ENCODE measurements around the gene UBE2L3. TPM values are rescaled to one million over a fixed set of nuclear protein-coding genes. Genes with fewer than 3 reads are reported as not detected.
A peak's percentile ranks its signal among the peaks of the same experiment; 100 is the strongest.
"Not testable (repeated sequence)": the region's sequence is repeated elsewhere in the genome, so short reads cannot be mapped to it uniquely, and the experiment has no call there.

UBE2L3 gene
- total and polyA plus RNA-seq, 9 donors = 28.2 to 46.2 (median 42.1) TPM

- H3K4me1 ChIP-seq (ENCODE audit: control insufficient read depth, insufficient read depth, low read length); DNase-seq; H3K27me3 ChIP-seq (ENCODE audit: control insufficient read depth, insufficient read depth, low read length); H3K36me3 ChIP-seq (ENCODE audit: control insufficient read depth, insufficient read depth, low read length); H3K9me3 ChIP-seq (replicated peaks; ENCODE audit: control insufficient read depth, low read depth, low read length); H3K4me3 ChIP-seq (ENCODE audit: low read length); H3K27ac ChIP-seq (ENCODE audit: low read length): not testable (repeated sequence)
- no CpG with 5 or more reads among the region's 62 CpGs for WGBS (ENCODE audit: insufficient coverage)
Observed at GRCh38 chr22:21550008-21550677, 17.4 kb upstream of the UBE2L3 start.

- not testable (repeated sequence) for H3K36me3 ChIP-seq (ENCODE audit: control insufficient read depth, insufficient read depth, low read length); H3K27ac ChIP-seq (ENCODE audit: low read length); H3K4me3 ChIP-seq (ENCODE audit: low read length); H3K4me1 ChIP-seq (ENCODE audit: control insufficient read depth, insufficient read depth, low read length); H3K27me3 ChIP-seq (ENCODE audit: control insufficient read depth, insufficient read depth, low read length); DNase-seq; H3K9me3 ChIP-seq (replicated peaks; ENCODE audit: control insufficient read depth, low read depth, low read length)
- WGBS (ENCODE audit: insufficient coverage) = no CpG with 5 or more reads among the region's 44 CpGs
Observed at GRCh38 chr22:21550678-21551047, 16.9 kb upstream of the UBE2L3 start.

GRCh38 chr22:21551361-21551760 lies 16.2 kb upstream of the UBE2L3 start, which contains the start of gene RIMBP3C:
Gene RIMBP3C, minus strand, starts transcription at chr22:21551461. Its CDS starts 485 bp downstream, at chr22:21550976.
- WGBS (ENCODE audit: insufficient coverage) = no CpG with 5 or more reads among the region's 4 CpGs
- not testable (repeated sequence) for H3K36me3 ChIP-seq (ENCODE audit: control insufficient read depth, insufficient read depth, low read length); H3K4me3 ChIP-seq (ENCODE audit: low read length); H3K27ac ChIP-seq (ENCODE audit: low read length); DNase-seq; H3K4me1 ChIP-seq (ENCODE audit: control insufficient read depth, insufficient read depth, low read length); H3K9me3 ChIP-seq (replicated peaks; ENCODE audit: control insufficient read depth, low read depth, low read length); H3K27me3 ChIP-seq (ENCODE audit: control insufficient read depth, insufficient read depth, low read length)

GRCh38 chr22:21559345-21560125 lies 8.0 kb upstream of the UBE2L3 start:
- H3K36me3 ChIP-seq (ENCODE audit: control insufficient read depth, insufficient read depth, low read length); H3K4me1 ChIP-seq (ENCODE audit: control insufficient read depth, insufficient read depth, low read length); H3K27ac ChIP-seq (ENCODE audit: low read length); H3K27me3 ChIP-seq (ENCODE audit: control insufficient read depth, insufficient read depth, low read length); DNase-seq; H3K4me3 ChIP-seq (ENCODE audit: low read length); H3K9me3 ChIP-seq (replicated peaks; ENCODE audit: control insufficient read depth, low read depth, low read length): not testable (repeated sequence)
- WGBS (ENCODE audit: insufficient coverage) = no CpG with 5 or more reads among the region's 10 CpGs

GRCh38 chr22:21560657-21561056 lies 6.9 kb upstream of the UBE2L3 start:
- not testable (repeated sequence) for H3K27ac ChIP-seq (ENCODE audit: low read length); H3K4me1 ChIP-seq (ENCODE audit: control insufficient read depth, insufficient read depth, low read length); H3K4me3 ChIP-seq (ENCODE audit: low read length); H3K9me3 ChIP-seq (replicated peaks; ENCODE audit: control insufficient read depth, low read depth, low read length); DNase-seq; H3K36me3 ChIP-seq (ENCODE audit: control insufficient read depth, insufficient read depth, low read length); H3K27me3 ChIP-seq (ENCODE audit: control insufficient read depth, insufficient read depth, low read length)
- WGBS (ENCODE audit: insufficient coverage) = no CpG with 5 or more reads among the region's 3 CpGs

- Histone ChIP-seq H3K27ac (ENCODE audit: low read length) (no peak overlapping the region), H3K36me3 (ENCODE audit: control insufficient read depth, insufficient read depth, low read length) (no peaks in the 10 kb centered on the region), H3K9me3 (replicated peaks; ENCODE audit: control insufficient read depth, low read depth, low read length) (no peaks in the 10 kb centered on the region), H3K4me1 (ENCODE audit: control insufficient read depth, insufficient read depth, low read length) (peaks cover 4% of the 10 kb centered on the region), H3K4me3 (ENCODE audit: low read length) (no peak overlapping the region), H3K27me3 (ENCODE audit: control insufficient read depth, insufficient read depth, low read length) (peaks cover 4% of the 10 kb centered on the region)
- 84% methylated on average over 4 of the region's 8 CpGs for WGBS (ENCODE audit: insufficient coverage)
- no peak for DNase-seq
Observed at GRCh38 chr22:21563912-21564311, 3.6 kb upstream of the UBE2L3 start.

- no peak for DNase-seq
- no peaks in the 10 kb centered on the region for H3K9me3 ChIP-seq (replicated peaks; ENCODE audit: control insufficient read depth, low read depth, low read length)
- 55% methylated on average over 6 of the region's 6 CpGs for WGBS (ENCODE audit: insufficient coverage)
- H3K4me1 ChIP-seq (ENCODE audit: control insufficient read depth, insufficient read depth, low read length) = peaks cover 9% of the 10 kb centered on the region
- H3K27me3 ChIP-seq (ENCODE audit: control insufficient read depth, insufficient read depth, low read length) = peaks cover 4% of the 10 kb centered on the region
- no peak overlapping the region for H3K27ac ChIP-seq (ENCODE audit: low read length)
- H3K36me3 ChIP-seq (ENCODE audit: control insufficient read depth, insufficient read depth, low read length) = peaks cover under 1% of the 10 kb centered on the region
- no peak overlapping the region for H3K4me3 ChIP-seq (ENCODE audit: low read length)
Observed at GRCh38 chr22:21564411-21564810, 3.1 kb upstream of the UBE2L3 start.

- peaks cover 5% of the 10 kb centered on the region for H3K36me3 ChIP-seq (ENCODE audit: control insufficient read depth, insufficient read depth, low read length)
- H3K27ac ChIP-seq (ENCODE audit: low read length) = peak overlapping the region; percentile 86
- no peaks in the 10 kb centered on the region for H3K27me3 ChIP-seq (ENCODE audit: control insufficient read depth, insufficient read depth, low read length)
- peak; percentile 22 for DNase-seq
- H3K4me1 ChIP-seq (ENCODE audit: control insufficient read depth, insufficient read depth, low read length) = peaks cover 19% of the 10 kb centered on the region
- H3K4me3 ChIP-seq (ENCODE audit: low read length) = peak overlapping the region; percentile 86
- H3K9me3 ChIP-seq (replicated peaks; ENCODE audit: control insufficient read depth, low read depth, low read length) = no peaks in the 10 kb centered on the region
- 0% methylated on average over 15 of the region's 26 CpGs for WGBS (ENCODE audit: insufficient coverage)
Observed at GRCh38 chr22:21568347-21569075, 997 bp downstream of the UBE2L3 start.

GRCh38 chr22:21569076-21569427 lies 1.5 kb downstream of the UBE2L3 start:
- not testable (repeated sequence) for H3K27ac ChIP-seq (ENCODE audit: low read length); DNase-seq; H3K9me3 ChIP-seq (replicated peaks; ENCODE audit: control insufficient read depth, low read depth, low read length); H3K27me3 ChIP-seq (ENCODE audit: control insufficient read depth, insufficient read depth, low read length); H3K36me3 ChIP-seq (ENCODE audit: control insufficient read depth, insufficient read depth, low read length)
- H3K4me3 ChIP-seq (ENCODE audit: low read length) = peak overlapping the region; percentile 86
- peaks cover 24% of the 10 kb centered on the region for H3K4me1 ChIP-seq (ENCODE audit: control insufficient read depth, insufficient read depth, low read length)
- 30% methylated on average over 4 of the region's 12 CpGs for WGBS (ENCODE audit: insufficient coverage)

GRCh38 chr22:21569459-21570170 lies 2.1 kb downstream of the UBE2L3 start:
- H3K27me3 ChIP-seq (ENCODE audit: control insufficient read depth, insufficient read depth, low read length) = no peaks in the 10 kb centered on the region
- H3K36me3 ChIP-seq (ENCODE audit: control insufficient read depth, insufficient read depth, low read length) = peaks cover 5% of the 10 kb centered on the region
- WGBS (ENCODE audit: insufficient coverage) = 64% methylated on average over 4 of the region's 8 CpGs
- H3K4me3 ChIP-seq (ENCODE audit: low read length) = no peak overlapping the region
- no peak overlapping the region for H3K27ac ChIP-seq (ENCODE audit: low read length)
- no peaks in the 10 kb centered on the region for H3K9me3 ChIP-seq (replicated peaks; ENCODE audit: control insufficient read depth, low read depth, low read length)
- DNase-seq = peak; percentile 25
- H3K4me1 ChIP-seq (ENCODE audit: control insufficient read depth, insufficient read depth, low read length) = peaks cover 25% of the 10 kb centered on the region

Data from muscle of leg (tissue), 11 donors.